MM.1S (cell line): ENCODE data around the gene TADA2B.

ENCODE experiments used
- DNase-seq: peaks from one replicate; pipeline ENCODE4 v3.0.0-alpha.2; 2015
- H2AFZ ChIP-seq: fragments of 300-600 bp; sonication (generic); 2 replicates; pipeline ENCODE4 v1.6.0; 2016; ENCODE audit warnings: antibody characterized with exemption, low read length
- H3F3A ChIP-seq: fragments of 300-600 bp; sonication (generic); 2 replicates; pipeline ENCODE4 v1.6.1; 2016; ENCODE audit warnings: mild to moderate bottlenecking, antibody characterized with exemption, low read length, moderate library complexity, mixed read lengths; ENCODE audit not compliant: insufficient read depth
- H3K27ac ChIP-seq: fragments of 300-600 bp; sonication (generic); 2 replicates; pipeline ENCODE4 v1.5.1; 2016; ENCODE audit warnings: mild to moderate bottlenecking, low read length
- H3K27me3 ChIP-seq: fragments of 300-600 bp; sonication (generic); replicated peaks from 2 replicates; pipeline ENCODE4 v1.6.0; 2016; ENCODE audit warnings: low read length; ENCODE audit not compliant: insufficient read depth
- H3K36me3 ChIP-seq: fragments of 300-600 bp; sonication (generic); replicated peaks from 2 replicates; pipeline ENCODE4 v1.6.1; 2016; ENCODE audit warnings: mild to moderate bottlenecking, low read length, mixed read lengths; ENCODE audit not compliant: insufficient read depth
- H3K4me1 ChIP-seq: fragments of 300-600 bp; sonication (generic); 2 replicates; pipeline ENCODE4 v1.6.1; 2016; ENCODE audit warnings: low read length, mixed read lengths
- H3K4me2 ChIP-seq: fragments of 300-600 bp; sonication (generic); 2 replicates; pipeline ENCODE4 v1.6.0; 2016; ENCODE audit warnings: low read depth, low read length
- H3K4me3 ChIP-seq: fragments of 300-600 bp; sonication (generic); 2 replicates; pipeline ENCODE4 v1.5.1; 2016; ENCODE audit warnings: low read length, mixed read lengths
- H3K79me2 ChIP-seq: fragments of 300-600 bp; sonication (generic); 2 replicates; pipeline ENCODE4 v1.6.1; 2016; ENCODE audit warnings: mixed run types, low read length, mixed read lengths
- H3K9ac ChIP-seq: fragments of 300-600 bp; sonication (generic); 2 replicates; pipeline ENCODE4 v1.6.1; 2016; ENCODE audit warnings: low read length, mixed read lengths
- H3K9me2 ChIP-seq: fragments of 300-600 bp; sonication (generic); replicated peaks from 2 replicates; pipeline ENCODE4 v1.6.1; 2016; ENCODE audit warnings: mild to moderate bottlenecking, low read length, mixed read lengths; ENCODE audit not compliant: insufficient read depth
- H3K9me3 ChIP-seq: fragments of 300-600 bp; sonication (generic); replicated peaks from 2 replicates; pipeline ENCODE4 v1.6.1; 2016; ENCODE audit warnings: mild to moderate bottlenecking, low read length, mixed read lengths; ENCODE audit not compliant: insufficient read depth
- H4K20me1 ChIP-seq: fragments of 300-600 bp; sonication (generic); 2 replicates; pipeline ENCODE4 v1.6.1; 2016; ENCODE audit warnings: mild to moderate bottlenecking, low read length, moderate library complexity, mixed read lengths; ENCODE audit not compliant: insufficient read depth
- EZH2 ChIP-seq: fragments of 300-600 bp; sonication (generic); optimal IDR thresholded peaks from 2 replicates; pipeline ENCODE3; 2017; ENCODE audit warnings: low read depth, mild to moderate bottlenecking, antibody characterized with exemption, low read length, mixed read lengths
- EZH2phosphoT487 ChIP-seq: fragments of 300-600 bp; sonication (generic); IDR thresholded peaks from 2 replicates; pipeline ENCODE4 v1.6.1; 2018; ENCODE audit warnings: antibody characterized with exemption, low read length
- TF ChIP-seq, protein P1 (sequence below): fragments of 300-600 bp; sonication (generic); IDR thresholded peaks from 2 replicates; pipeline ENCODE4 v1.5.1; 2016; ENCODE audit warnings: antibody characterized with exemption, low read length, mixed read lengths

The TADA2B gene

DNA sequence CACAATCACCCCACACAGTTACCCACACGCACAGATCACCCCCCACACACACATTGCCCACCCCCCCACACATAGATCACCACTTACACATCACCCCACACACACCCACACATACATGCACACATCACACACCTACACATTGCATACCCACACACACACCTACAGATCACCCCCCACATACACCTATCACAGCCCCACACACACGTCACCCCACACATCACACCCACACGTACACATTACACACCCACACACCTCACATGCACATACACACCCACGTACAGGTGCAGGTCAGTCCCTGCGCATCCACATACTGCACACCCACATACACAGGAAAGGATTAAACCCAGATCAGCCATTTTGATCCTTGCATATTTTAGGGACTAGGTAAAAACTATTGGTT is 15.3 kb upstream of the TADA2B start:
- Histone ChIP-seq H3K27ac (no peak overlapping the region), H3K4me3 (no peak overlapping the region), H3K9ac (no peak overlapping the region), H3K4me2 (no peak overlapping the region), H3K4me1 (no peaks in the 10 kb centered on the region), H2AFZ (no peak overlapping the region), H3K9me2 (no peaks in the 10 kb centered on the region), H3K36me3 (peaks cover 11% of the 10 kb centered on the region), H3K79me2 (peaks cover 10% of the 10 kb centered on the region), H3F3A (no peaks in the 10 kb centered on the region), H4K20me1 (no peaks in the 10 kb centered on the region), H3K9me3 (no peaks in the 10 kb centered on the region), H3K27me3 (no peaks in the 10 kb centered on the region)
- DNase-seq = no peak
- TF ChIP-seq EZH2phosphoT487 = no peak
- TF ChIP-seq, protein P1, sequence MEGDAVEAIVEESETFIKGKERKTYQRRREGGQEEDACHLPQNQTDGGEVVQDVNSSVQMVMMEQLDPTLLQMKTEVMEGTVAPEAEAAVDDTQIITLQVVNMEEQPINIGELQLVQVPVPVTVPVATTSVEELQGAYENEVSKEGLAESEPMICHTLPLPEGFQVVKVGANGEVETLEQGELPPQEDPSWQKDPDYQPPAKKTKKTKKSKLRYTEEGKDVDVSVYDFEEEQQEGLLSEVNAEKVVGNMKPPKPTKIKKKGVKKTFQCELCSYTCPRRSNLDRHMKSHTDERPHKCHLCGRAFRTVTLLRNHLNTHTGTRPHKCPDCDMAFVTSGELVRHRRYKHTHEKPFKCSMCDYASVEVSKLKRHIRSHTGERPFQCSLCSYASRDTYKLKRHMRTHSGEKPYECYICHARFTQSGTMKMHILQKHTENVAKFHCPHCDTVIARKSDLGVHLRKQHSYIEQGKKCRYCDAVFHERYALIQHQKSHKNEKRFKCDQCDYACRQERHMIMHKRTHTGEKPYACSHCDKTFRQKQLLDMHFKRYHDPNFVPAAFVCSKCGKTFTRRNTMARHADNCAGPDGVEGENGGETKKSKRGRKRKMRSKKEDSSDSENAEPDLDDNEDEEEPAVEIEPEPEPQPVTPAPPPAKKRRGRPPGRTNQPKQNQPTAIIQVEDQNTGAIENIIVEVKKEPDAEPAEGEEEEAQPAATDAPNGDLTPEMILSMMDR = no peak

DNA sequence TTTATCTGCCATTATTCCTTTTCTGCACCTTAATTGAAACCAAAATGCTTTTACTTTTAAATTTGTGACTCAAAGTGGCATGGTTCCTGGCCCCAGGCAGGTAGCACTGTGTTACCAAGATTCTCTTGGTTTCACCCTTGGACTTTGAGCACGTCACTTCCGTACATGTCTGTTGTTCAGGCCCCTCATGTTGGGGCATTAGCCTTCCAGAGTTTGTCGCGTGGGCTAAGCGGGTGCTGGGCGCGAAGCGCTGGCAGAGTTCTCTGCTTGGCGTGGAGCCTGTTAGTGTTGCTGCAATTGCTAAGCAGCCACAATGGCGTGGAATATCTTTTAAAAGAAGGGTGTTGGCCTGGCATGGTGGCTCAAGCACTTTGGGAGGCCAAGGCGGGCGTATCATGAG is 14.0 kb upstream of the TADA2B start:
- no peak overlapping the region for H2AFZ ChIP-seq
- H3K79me2 ChIP-seq = peaks cover 6% of the 10 kb centered on the region; the same call in 1 of the 2 replicates
- no peak overlapping the region for H3K4me3 ChIP-seq
- H3K9me3 ChIP-seq = no peaks in the 10 kb centered on the region
- H3K4me1 ChIP-seq = no peaks in the 10 kb centered on the region
- H3K27ac ChIP-seq = no peak overlapping the region
- no peak for DNase-seq
- TF ChIP-seq EZH2 (no peak), EZH2phosphoT487 (no peak)
- TF ChIP-seq, protein P1 = no peak
- H3K9ac ChIP-seq = no peak overlapping the region
- no peak overlapping the region for H3K4me2 ChIP-seq
- H3F3A ChIP-seq = no peaks in the 10 kb centered on the region
- no peaks in the 10 kb centered on the region for H4K20me1 ChIP-seq
- H3K9me2 ChIP-seq = no peaks in the 10 kb centered on the region
- H3K36me3 ChIP-seq = peaks cover 11% of the 10 kb centered on the region
- no peaks in the 10 kb centered on the region for H3K27me3 ChIP-seq

DNA sequence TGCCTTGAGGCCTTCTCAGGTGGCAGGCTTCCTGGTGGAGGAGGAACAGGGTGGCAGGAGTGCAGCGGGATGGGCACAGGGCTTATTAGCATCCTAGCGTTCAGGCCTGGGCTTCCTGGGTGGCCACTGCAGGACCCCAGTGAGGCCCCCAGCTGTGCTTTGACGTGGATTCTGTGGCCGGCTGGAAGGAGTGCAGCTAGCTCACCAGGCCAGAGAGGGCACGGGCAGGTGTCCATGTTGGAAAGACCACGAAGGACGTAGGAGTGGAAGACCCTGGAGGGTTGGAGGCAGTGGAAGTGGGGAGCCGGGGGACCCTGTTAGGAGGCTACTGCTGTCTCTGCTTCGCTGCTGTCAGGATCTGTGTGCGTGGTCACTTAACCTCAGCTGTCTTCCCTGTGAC is 13.3 kb upstream of the TADA2B start:
- Histone ChIP-seq H3F3A (no peaks in the 10 kb centered on the region), H3K4me3 (no peak overlapping the region), H3K27me3 (no peaks in the 10 kb centered on the region), H3K9me3 (no peaks in the 10 kb centered on the region), H3K9me2 (no peaks in the 10 kb centered on the region), H3K79me2 (peaks cover 5% of the 10 kb centered on the region; the same call in 1 of the 2 replicates), H4K20me1 (no peaks in the 10 kb centered on the region), H3K4me1 (no peaks in the 10 kb centered on the region), H3K36me3 (peaks cover 6% of the 10 kb centered on the region), H3K9ac (no peak overlapping the region), H3K27ac (no peak overlapping the region), H2AFZ (no peak overlapping the region), H3K4me2 (no peak overlapping the region)
- TF ChIP-seq, protein P1 = no peak
- TF ChIP-seq EZH2 (no peak), EZH2phosphoT487 (no peak)
- no peak for DNase-seq
